Liver (tissue), 9 donors: ENCODE results near the gene SDSL. TPM values are rescaled to one million over a fixed set of nuclear protein-coding genes. Genes with fewer than 3 reads are reported as not detected.

Source experiments
- DNase-seq: peaks from one replicate; pipeline ENCODE4 v3.0.0-alpha.2; 2017; ENCODE audit warnings: low spot score
- H3K27ac ChIP-seq, 2 donors: one replicate each; pipeline ENCODE4 v1.7.0; 2013; ENCODE audit warnings: inconsistent platforms in 2 of 2, low read length in 2 of 2, control low read depth in 1 of 2, low read depth in 1 of 2, mild to moderate bottlenecking in 1 of 2
- H3K27me3 ChIP-seq, 4 donors: one replicate each; pipeline versions ENCODE4 v1.6.1 to v1.7.0; 2013; ENCODE audit warnings: low read length in 3 of 4, inconsistent platforms in 1 of 4, mild to moderate bottlenecking in 1 of 4, moderate library complexity in 1 of 4; ENCODE audit not compliant: control insufficient read depth in 4 of 4, insufficient read depth in 4 of 4
- H3K36me3 ChIP-seq, 4 donors: one replicate each; pipeline versions ENCODE4 v1.6.1 to v1.7.0; 2013; ENCODE audit warnings: low read length in 3 of 4, mild to moderate bottlenecking in 3 of 4, low read depth in 1 of 4, moderate library complexity in 1 of 4; ENCODE audit not compliant: control insufficient read depth in 4 of 4, insufficient read depth in 3 of 4
- H3K4me1 ChIP-seq, 4 donors: one replicate each; pipeline versions ENCODE4 v1.6.1 to v1.7.0; 2013; ENCODE audit warnings: low read length in 3 of 4, mild to moderate bottlenecking in 3 of 4, moderate library complexity in 1 of 4; ENCODE audit not compliant: control insufficient read depth in 4 of 4, insufficient read depth in 4 of 4
- H3K4me3 ChIP-seq, 3 donors: one replicate each; pipeline versions ENCODE4 v1.6.1 to v1.7.0; 2013; ENCODE audit warnings: low read length in 3 of 3, control low read depth in 1 of 3, low read depth in 1 of 3, mild to moderate bottlenecking in 1 of 3
- H3K9ac ChIP-seq, 2 donors: one replicate each; pipeline ENCODE4 v1.7.0; 2013; ENCODE audit warnings: low read length in 2 of 2, mild to moderate bottlenecking in 2 of 2, moderate library complexity in 2 of 2, control low read depth in 1 of 2, low read depth in 1 of 2
- H3K9me3 ChIP-seq, 4 donors: one replicate each; pipeline versions ENCODE4 v1.6.1 to v1.7.0; 2013; ENCODE audit warnings: low read length in 3 of 4; ENCODE audit not compliant: control insufficient read depth in 4 of 4
- EGR1 ChIP-seq, 2 donors: IDR thresholded peaks; 2 replicates each; pipeline ENCODE4 v1.6.1; 2016 to 2018; ENCODE audit warnings: antibody characterized with exemption in 2 of 2, low read depth in 2 of 2
- FOXA1 ChIP-seq: IDR thresholded peaks from 2 replicates; pipeline ENCODE4 v1.6.1; 2016; ENCODE audit warnings: antibody characterized with exemption
- FOXA2 ChIP-seq: IDR thresholded peaks from 2 replicates; pipeline ENCODE4 v1.6.1; 2016; ENCODE audit warnings: antibody characterized with exemption
- GABPA ChIP-seq, 2 donors: IDR thresholded peaks in 1 of 2; conservative IDR thresholded peaks in 1 of 2; 2 replicates each; pipeline ENCODE4 v1.6.1; 2016; ENCODE audit warnings: antibody characterized with exemption in 2 of 2, mild to moderate bottlenecking in 1 of 2, moderate library complexity in 1 of 2
- HNF4A ChIP-seq, 2 donors: conservative IDR thresholded peaks; 2 replicates each; pipeline ENCODE4 v1.6.1; 2016; ENCODE audit warnings: antibody characterized with exemption in 2 of 2, mild to moderate bottlenecking in 2 of 2
- JUND ChIP-seq, 2 donors: IDR thresholded peaks; 2 replicates each; pipeline ENCODE4 v1.6.1; 2016; ENCODE audit warnings: antibody characterized with exemption in 2 of 2
- NR2F2 ChIP-seq: IDR thresholded peaks from 2 replicates; pipeline ENCODE4 v1.6.1; 2016; ENCODE audit warnings: antibody characterized with exemption
- RAD21 ChIP-seq, 2 donors: IDR thresholded peaks; 2 replicates each; pipeline ENCODE4 v1.6.1; 2016; ENCODE audit warnings: antibody characterized with exemption in 2 of 2, mild to moderate bottlenecking in 2 of 2
- RXRA ChIP-seq, 2 donors: IDR thresholded peaks; 2 replicates each; pipeline ENCODE4 v1.6.1; 2017 to 2018; ENCODE audit warnings: antibody characterized with exemption in 2 of 2, mild to moderate bottlenecking in 1 of 2
- SP1 ChIP-seq: IDR thresholded peaks from 2 replicates; pipeline ENCODE4 v1.6.1; 2018; ENCODE audit warnings: antibody characterized with exemption, mild to moderate bottlenecking
- YY1 ChIP-seq: IDR thresholded peaks from 2 replicates; pipeline ENCODE4 v1.6.1; 2016; ENCODE audit warnings: antibody characterized with exemption, mild to moderate bottlenecking
- WGBS: extraction: QIAGEN DNeasy Blood & Tissue Kit; methylation state at CpG from one replicate; pipeline ENCODE4 v1.1.7; 2013; 5-methylcytosine and 5-hydroxymethylcytosine counted together
- polyA plus RNA-seq, 2 donors: library from polyadenylated mRNA; stranded (reverse) in 1 of 2; unstranded in 1 of 2; fragments of 200-250 nt in 1 of 2; fragments of >200 nt in 1 of 2; fragmentation: Nextera tagmentation in 1 of 2; extraction: Ambion mirVana in 1 of 2; gene quantifications; one replicate each; pipeline versions ENCODE4 v1.2.1 to v1.2.3, GENCODE V29; 2013 to 2015
- total RNA-seq, 2 donors: library from RNA; depleted of rRNA; stranded (reverse); fragments of >200 nt; gene quantifications; one replicate each; pipeline ENCODE4 v1.2.3, GENCODE V29; 2014
- TF ChIP-seq, protein P1 (sequence below): fragments of 150-350 bp; IDR thresholded peaks from 2 replicates; pipeline ENCODE4 v1.5.1; 2017; ENCODE audit warnings: improper control_type of control experiment, low read depth, low read length; ENCODE audit not compliant: missing input control
- TF ChIP-seq, protein P2 (sequence below): IDR thresholded peaks from 2 replicates; pipeline ENCODE4 v1.6.1; 2016; ENCODE audit warnings: antibody characterized with exemption, mild to moderate bottlenecking
- TF ChIP-seq, protein P3 (sequence below): IDR thresholded peaks from 2 replicates; pipeline ENCODE4 v1.6.1; 2016; ENCODE audit warnings: antibody characterized with exemption
- TF ChIP-seq, protein P4 (sequence below): IDR thresholded peaks from 2 replicates; pipeline ENCODE4 v1.6.1; 2016; ENCODE audit warnings: antibody characterized with exemption
- donor health status: healthy.
- donor health status: healthy.
- donor health status: healthy.
- donor health status: healthy.
- donor health status: healthy.

Gene SDSL
- total and polyA plus RNA-seq, 4 donors: 22.4 to 93.1 (median 33.7) TPM

DNA sequence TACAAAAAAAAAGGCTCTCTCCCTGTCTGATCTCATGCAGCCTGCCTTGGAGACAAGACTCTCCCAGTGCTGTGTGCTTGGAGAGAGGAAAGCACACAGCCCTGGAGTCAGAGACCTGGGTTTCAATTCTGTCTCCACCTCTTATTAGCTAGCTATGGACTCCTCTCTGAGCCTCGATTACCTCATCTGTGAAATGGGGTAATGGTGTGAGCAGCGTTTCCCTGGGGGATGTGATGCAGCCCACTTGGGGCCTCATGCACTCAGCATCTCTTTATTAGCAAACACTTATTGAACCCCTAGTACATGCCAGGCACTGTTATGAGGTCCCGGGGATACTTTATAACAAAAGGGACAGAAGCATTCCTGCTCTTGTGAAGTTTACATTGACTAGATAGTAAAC, 31.0 kb upstream of the SDSL start:
- Histone ChIP-seq H3K27me3 (no peaks in the 10 kb centered on the region), H3K4me1 (peaks cover 0 to 2% (median 0%) of the 10 kb centered on the region in 4 donors), H3K36me3 (peaks cover 2 to 39% (median 16%) of the 10 kb centered on the region in 4 donors), H3K27ac (no peak overlapping the region), H3K4me3 (no peak overlapping the region), H3K9me3 (no peaks in the 10 kb centered on the region), H3K9ac (no peak overlapping the region)
- no peak for DNase-seq
- TF ChIP-seq EGR1 (IDR thresholded peaks at IDR 0.05; ENCODE audit: low read depth in 2 of 2): peak in 1 of 2 donors; percentile 4
- TF ChIP-seq, protein P1, sequence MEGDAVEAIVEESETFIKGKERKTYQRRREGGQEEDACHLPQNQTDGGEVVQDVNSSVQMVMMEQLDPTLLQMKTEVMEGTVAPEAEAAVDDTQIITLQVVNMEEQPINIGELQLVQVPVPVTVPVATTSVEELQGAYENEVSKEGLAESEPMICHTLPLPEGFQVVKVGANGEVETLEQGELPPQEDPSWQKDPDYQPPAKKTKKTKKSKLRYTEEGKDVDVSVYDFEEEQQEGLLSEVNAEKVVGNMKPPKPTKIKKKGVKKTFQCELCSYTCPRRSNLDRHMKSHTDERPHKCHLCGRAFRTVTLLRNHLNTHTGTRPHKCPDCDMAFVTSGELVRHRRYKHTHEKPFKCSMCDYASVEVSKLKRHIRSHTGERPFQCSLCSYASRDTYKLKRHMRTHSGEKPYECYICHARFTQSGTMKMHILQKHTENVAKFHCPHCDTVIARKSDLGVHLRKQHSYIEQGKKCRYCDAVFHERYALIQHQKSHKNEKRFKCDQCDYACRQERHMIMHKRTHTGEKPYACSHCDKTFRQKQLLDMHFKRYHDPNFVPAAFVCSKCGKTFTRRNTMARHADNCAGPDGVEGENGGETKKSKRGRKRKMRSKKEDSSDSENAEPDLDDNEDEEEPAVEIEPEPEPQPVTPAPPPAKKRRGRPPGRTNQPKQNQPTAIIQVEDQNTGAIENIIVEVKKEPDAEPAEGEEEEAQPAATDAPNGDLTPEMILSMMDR: no peak
- WGBS: 87% methylated on average over 3 of the region's 3 CpGs

DNA sequence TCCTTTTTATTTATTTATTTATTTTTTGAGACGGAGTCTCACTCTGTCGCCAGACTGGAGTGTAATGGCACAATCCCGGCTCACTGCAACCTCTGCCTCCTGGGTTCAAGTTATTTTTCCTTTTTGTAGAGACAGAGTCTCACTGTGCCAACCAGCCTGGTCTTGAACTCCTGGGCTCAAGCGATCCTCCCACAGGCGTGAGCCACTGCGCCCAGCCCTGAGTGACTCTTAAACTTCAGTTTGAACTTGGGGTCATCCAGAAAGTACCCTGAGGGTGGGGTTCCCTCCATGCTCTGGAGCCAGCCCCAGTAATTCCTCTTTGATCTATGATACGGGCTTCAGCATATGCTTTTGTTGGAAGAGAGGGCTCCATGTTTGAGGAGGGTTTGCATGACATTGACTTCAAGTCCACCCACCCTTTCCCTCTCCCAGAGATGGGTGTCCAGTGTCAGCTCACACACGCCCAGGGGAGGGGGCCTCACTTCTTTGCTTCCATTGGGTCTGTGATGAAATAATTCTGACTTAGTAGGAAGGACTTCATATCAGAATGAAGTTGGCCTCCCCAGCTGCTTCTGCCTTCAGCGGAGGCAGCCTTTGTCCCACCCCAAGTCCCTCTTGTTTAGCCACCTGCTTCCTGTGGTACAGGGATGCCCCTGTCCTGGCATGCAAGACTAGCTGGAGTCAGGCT, 30.4 kb upstream of the SDSL start:
- H3K27ac ChIP-seq: peak overlapping the region in 1 of 2 donors; percentile 12
- H3K9ac ChIP-seq: no peak overlapping the region
- TF ChIP-seq, protein P2, sequence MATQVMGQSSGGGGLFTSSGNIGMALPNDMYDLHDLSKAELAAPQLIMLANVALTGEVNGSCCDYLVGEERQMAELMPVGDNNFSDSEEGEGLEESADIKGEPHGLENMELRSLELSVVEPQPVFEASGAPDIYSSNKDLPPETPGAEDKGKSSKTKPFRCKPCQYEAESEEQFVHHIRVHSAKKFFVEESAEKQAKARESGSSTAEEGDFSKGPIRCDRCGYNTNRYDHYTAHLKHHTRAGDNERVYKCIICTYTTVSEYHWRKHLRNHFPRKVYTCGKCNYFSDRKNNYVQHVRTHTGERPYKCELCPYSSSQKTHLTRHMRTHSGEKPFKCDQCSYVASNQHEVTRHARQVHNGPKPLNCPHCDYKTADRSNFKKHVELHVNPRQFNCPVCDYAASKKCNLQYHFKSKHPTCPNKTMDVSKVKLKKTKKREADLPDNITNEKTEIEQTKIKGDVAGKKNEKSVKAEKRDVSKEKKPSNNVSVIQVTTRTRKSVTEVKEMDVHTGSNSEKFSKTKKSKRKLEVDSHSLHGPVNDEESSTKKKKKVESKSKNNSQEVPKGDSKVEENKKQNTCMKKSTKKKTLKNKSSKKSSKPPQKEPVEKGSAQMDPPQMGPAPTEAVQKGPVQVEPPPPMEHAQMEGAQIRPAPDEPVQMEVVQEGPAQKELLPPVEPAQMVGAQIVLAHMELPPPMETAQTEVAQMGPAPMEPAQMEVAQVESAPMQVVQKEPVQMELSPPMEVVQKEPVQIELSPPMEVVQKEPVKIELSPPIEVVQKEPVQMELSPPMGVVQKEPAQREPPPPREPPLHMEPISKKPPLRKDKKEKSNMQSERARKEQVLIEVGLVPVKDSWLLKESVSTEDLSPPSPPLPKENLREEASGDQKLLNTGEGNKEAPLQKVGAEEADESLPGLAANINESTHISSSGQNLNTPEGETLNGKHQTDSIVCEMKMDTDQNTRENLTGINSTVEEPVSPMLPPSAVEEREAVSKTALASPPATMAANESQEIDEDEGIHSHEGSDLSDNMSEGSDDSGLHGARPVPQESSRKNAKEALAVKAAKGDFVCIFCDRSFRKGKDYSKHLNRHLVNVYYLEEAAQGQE: no peak
- TF ChIP-seq, protein P3, sequence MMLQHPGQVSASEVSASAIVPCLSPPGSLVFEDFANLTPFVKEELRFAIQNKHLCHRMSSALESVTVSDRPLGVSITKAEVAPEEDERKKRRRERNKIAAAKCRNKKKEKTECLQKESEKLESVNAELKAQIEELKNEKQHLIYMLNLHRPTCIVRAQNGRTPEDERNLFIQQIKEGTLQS: peak; percentile 5
- no peak for TF ChIP-seq RAD21 (IDR thresholded peaks at IDR 0.05)
- TF ChIP-seq YY1: peak; percentile 51
- no peak for TF ChIP-seq GABPA (IDR thresholded peaks at IDR 0.05 in 1 of 2, conservative IDR thresholded peaks at IDR 0.05 in 1 of 2)
- TF ChIP-seq RXRA (IDR thresholded peaks at IDR 0.05): peak; percentile 44 to 50
- no peak for TF ChIP-seq NR2F2
- no peak for TF ChIP-seq FOXA2
- TF ChIP-seq FOXA1: no peak
- TF ChIP-seq JUND (IDR thresholded peaks at IDR 0.05): peak in 1 of 2 donors; percentile 54
- TF ChIP-seq EGR1 (IDR thresholded peaks at IDR 0.05; ENCODE audit: low read depth in 2 of 2): peak in 1 of 2 donors; percentile 59
- peak; percentile 27 for TF ChIP-seq SP1
- TF ChIP-seq, protein P4, sequence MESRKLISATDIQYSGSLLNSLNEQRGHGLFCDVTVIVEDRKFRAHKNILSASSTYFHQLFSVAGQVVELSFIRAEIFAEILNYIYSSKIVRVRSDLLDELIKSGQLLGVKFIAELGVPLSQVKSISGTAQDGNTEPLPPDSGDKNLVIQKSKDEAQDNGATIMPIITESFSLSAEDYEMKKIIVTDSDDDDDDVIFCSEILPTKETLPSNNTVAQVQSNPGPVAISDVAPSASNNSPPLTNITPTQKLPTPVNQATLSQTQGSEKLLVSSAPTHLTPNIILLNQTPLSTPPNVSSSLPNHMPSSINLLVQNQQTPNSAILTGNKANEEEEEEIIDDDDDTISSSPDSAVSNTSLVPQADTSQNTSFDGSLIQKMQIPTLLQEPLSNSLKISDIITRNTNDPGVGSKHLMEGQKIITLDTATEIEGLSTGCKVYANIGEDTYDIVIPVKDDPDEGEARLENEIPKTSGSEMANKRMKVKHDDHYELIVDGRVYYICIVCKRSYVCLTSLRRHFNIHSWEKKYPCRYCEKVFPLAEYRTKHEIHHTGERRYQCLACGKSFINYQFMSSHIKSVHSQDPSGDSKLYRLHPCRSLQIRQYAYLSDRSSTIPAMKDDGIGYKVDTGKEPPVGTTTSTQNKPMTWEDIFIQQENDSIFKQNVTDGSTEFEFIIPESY: no peak
- TF ChIP-seq HNF4A (conservative IDR thresholded peaks at IDR 0.05): peak in 1 of 2 donors; percentile 11
- 64% methylated on average over 9 of the region's 9 CpGs for WGBS
- peaks cover 2 to 42% (median 17%) of the 10 kb centered on the region in 4 donors for H3K36me3 ChIP-seq
- no peak for DNase-seq
- H3K4me1 ChIP-seq: peaks cover 0 to 2% (median 0%) of the 10 kb centered on the region in 4 donors
- no peaks in the 10 kb centered on the region for H3K27me3 ChIP-seq
- H3K9me3 ChIP-seq: no peaks in the 10 kb centered on the region
- no peak overlapping the region for H3K4me3 ChIP-seq
